HEK293T (cell line): ENCODE data around the gene RSAD2.

Source experiments
- PKNOX1 ChIP-seq: fragments of 450-650 bp; IDR thresholded peaks from 2 replicates; pipeline ENCODE4 v1.6.1; 2016
- ZNF384 ChIP-seq: fragments of 450-650 bp; IDR thresholded peaks from 2 replicates; pipeline ENCODE4 v1.6.1; 2016

- TF ChIP-seq ZNF384, result no peak
- TF ChIP-seq PKNOX1, result no peak
Measured at GRCh38 chr2:6913415-6914157, 36.0 kb downstream of the RSAD2 start.
